H9 (cell line): ENCODE results near the gene SSBP2. TPM values are rescaled to one million over a fixed set of nuclear protein-coding genes. Genes with fewer than 3 reads are reported as not detected.

Experiments
- DNase-seq: peaks from one replicate; pipeline ENCODE4 v3.0.0-alpha.2; 2017
- H2AFZ ChIP-seq: one replicate; pipeline ENCODE4 v1.6.1; 2013; ENCODE audit warnings: mild to moderate bottlenecking, low read length, control low read depth, moderate library complexity
- H2AK5ac ChIP-seq: 2 replicates; pipeline ENCODE4 v1.6.1; 2013; ENCODE audit warnings: low read length, control low read depth, mixed read lengths; ENCODE audit not compliant: insufficient read length
- H2BK120ac ChIP-seq: one replicate; pipeline ENCODE4 v1.6.1; 2013; ENCODE audit warnings: low read depth, mild to moderate bottlenecking, low read length, control low read depth, inconsistent platforms; ENCODE audit not compliant: poor library complexity, severe bottlenecking
- H2BK12ac ChIP-seq: 2 replicates; pipeline ENCODE4 v1.6.1; 2013; ENCODE audit warnings: low read length, control low read depth, mixed read lengths, low read depth; ENCODE audit not compliant: insufficient read length
- H2BK15ac ChIP-seq: 2 replicates; pipeline ENCODE4 v1.6.1; 2013; ENCODE audit warnings: low read depth, low read length, control low read depth
- H2BK20ac ChIP-seq: one replicate; pipeline ENCODE4 v1.6.1; 2013; ENCODE audit warnings: low read depth, mild to moderate bottlenecking, low read length, control low read depth, inconsistent platforms; ENCODE audit not compliant: poor library complexity, severe bottlenecking
- H2BK5ac ChIP-seq: 2 replicates; pipeline ENCODE4 v1.6.1; 2013; ENCODE audit warnings: low read length, control low read depth, mixed read lengths; ENCODE audit not compliant: insufficient read length
- H3K14ac ChIP-seq: 2 replicates; pipeline ENCODE4 v1.6.1; 2013; ENCODE audit warnings: low read length, control low read depth; ENCODE audit not compliant: insufficient read depth
- H3K18ac ChIP-seq: 2 replicates; pipeline ENCODE4 v1.6.1; 2013; ENCODE audit warnings: low read depth, mild to moderate bottlenecking, mixed read lengths, low read length, control low read depth; ENCODE audit not compliant: insufficient read length
- H3K23ac ChIP-seq: 2 replicates; pipeline ENCODE4 v1.6.1; 2013; ENCODE audit warnings: low read length, control low read depth, mixed read lengths, low read depth; ENCODE audit not compliant: insufficient read length
- H3K23me2 ChIP-seq: 2 replicates; pipeline ENCODE4 v1.6.1; 2013; ENCODE audit warnings: low read depth, mild to moderate bottlenecking, mixed read lengths, low read length, control low read depth; ENCODE audit not compliant: insufficient read length, poor library complexity, severe bottlenecking
- H3K27ac ChIP-seq: 2 replicates; pipeline ENCODE4 v1.5.1; 2013; ENCODE audit warnings: low read length, control low read depth, mixed read lengths, low read depth; ENCODE audit not compliant: insufficient read length
- H3K27me3 ChIP-seq: 2 replicates; pipeline ENCODE4 v1.6.1; 2013; ENCODE audit warnings: low read length, control low read depth, inconsistent platforms; ENCODE audit not compliant: insufficient read depth
- H3K4ac ChIP-seq: 2 replicates; pipeline ENCODE4 v1.6.1; 2013; ENCODE audit warnings: low read depth, mild to moderate bottlenecking, control low read depth, inconsistent platforms, low read length, moderate library complexity
- H3K4me1 ChIP-seq: 2 replicates; pipeline ENCODE4 v1.6.1; 2013; ENCODE audit warnings: low read length, control low read depth, inconsistent platforms; ENCODE audit not compliant: insufficient read depth
- H3K4me2 ChIP-seq: 2 replicates; pipeline ENCODE4 v1.6.1; 2013; ENCODE audit warnings: low read length, control low read depth, mixed read lengths; ENCODE audit not compliant: insufficient read length, insufficient read depth
- H3K56ac ChIP-seq: 2 replicates; pipeline ENCODE4 v1.6.1; 2013; ENCODE audit warnings: low read depth, mild to moderate bottlenecking, mixed read lengths, low read length, control low read depth; ENCODE audit not compliant: insufficient read length
- H3K79me1 ChIP-seq: 2 replicates; pipeline ENCODE4 v1.6.1; 2013; ENCODE audit warnings: low read depth, mild to moderate bottlenecking, moderate library complexity, low read length, control low read depth, inconsistent platforms; ENCODE audit not compliant: insufficient read depth, poor library complexity, severe bottlenecking
- H3K79me2 ChIP-seq: 2 replicates; pipeline ENCODE4 v1.6.1; 2013; ENCODE audit warnings: low read length, control low read depth, inconsistent platforms; ENCODE audit not compliant: insufficient read depth
- H3K9ac ChIP-seq: 2 replicates; pipeline ENCODE4 v1.6.1; 2013; ENCODE audit warnings: low read length, control low read depth, mixed read lengths; ENCODE audit not compliant: insufficient read length; ENCODE audit errors: extremely low read depth
- H3K9me3 ChIP-seq: one replicate; pipeline ENCODE4 v1.6.1; 2013; ENCODE audit warnings: low read depth, low read length, inconsistent platforms; ENCODE audit not compliant: control insufficient read depth
- H3T11ph ChIP-seq: one replicate; pipeline ENCODE4 v1.6.1; 2013; ENCODE audit warnings: mild to moderate bottlenecking, low read length, control low read depth, inconsistent platforms
- H4K20me1 ChIP-seq: one replicate; pipeline ENCODE4 v1.6.1; 2013; ENCODE audit not compliant: control insufficient read depth, insufficient read length, insufficient read depth
- H4K5ac ChIP-seq: 2 replicates; pipeline ENCODE4 v1.6.1; 2013; ENCODE audit warnings: low read depth, mild to moderate bottlenecking, mixed read lengths, low read length, control low read depth; ENCODE audit not compliant: insufficient read length
- H4K8ac ChIP-seq: replicated peaks from 2 replicates; pipeline ENCODE4 v1.6.1; 2013; ENCODE audit warnings: low read length, control low read depth, mixed read lengths, low read depth; ENCODE audit not compliant: insufficient read length
- H4K91ac ChIP-seq: 2 replicates; pipeline ENCODE4 v1.6.1; 2013; ENCODE audit warnings: low read depth, mild to moderate bottlenecking, moderate library complexity, mixed read lengths, low read length, control low read depth; ENCODE audit not compliant: insufficient read length
- H3K27ac Mint-ChIP-seq, 3 experiments: 2 replicates in 2 of 3; 3 replicates in 1 of 3; pipeline ENCODE4 v1.8.0; 2020 to 2021; ENCODE audit warnings: mixed read lengths in 3 of 3, mild to moderate bottlenecking in 1 of 3, moderate library complexity in 1 of 3
- H3K27me3 Mint-ChIP-seq: 2 replicates; pipeline ENCODE4 v1.8.0; 2021; ENCODE audit warnings: low read depth, mild to moderate bottlenecking, moderate library complexity, mixed read lengths
- H3K36me3 Mint-ChIP-seq, 3 experiments: 2 replicates in 2 of 3; 3 replicates in 1 of 3; pipeline ENCODE4 v1.8.0; 2020 to 2021; ENCODE audit warnings: low read depth in 3 of 3, mixed read lengths in 3 of 3; ENCODE audit not compliant: insufficient read depth in 1 of 3
- H3K4me1 Mint-ChIP-seq, 2 experiments: 2 replicates each; pipeline ENCODE4 v1.8.0; 2020; ENCODE audit warnings: mixed read lengths in 2 of 2
- H3K4me3 Mint-ChIP-seq, 2 experiments: 2 replicates in 1 of 2; 3 replicates in 1 of 2; pipeline ENCODE4 v1.8.0; 2020 to 2021; ENCODE audit warnings: mild to moderate bottlenecking in 2 of 2, mixed read lengths in 2 of 2, moderate library complexity in 1 of 2
- H3K9me3 Mint-ChIP-seq, 2 experiments: 2 replicates in 1 of 2; 3 replicates in 1 of 2; pipeline ENCODE4 v1.8.0; 2020; ENCODE audit warnings: mild to moderate bottlenecking in 2 of 2, mixed read lengths in 2 of 2, moderate library complexity in 1 of 2
- CTCF ChIP-seq: fragments of 200-600 bp; sonication (generic); conservative IDR thresholded peaks from 3 replicates; pipeline ENCODE4 v1.8.0; 2021; ENCODE audit warnings: antibody characterized with exemption, mild to moderate bottlenecking
- WGBS: extraction: QIAGEN DNeasy Blood & Tissue Kit; methylation state at CpG from one replicate; pipeline ENCODE4 v1.1.7; 2013; ENCODE audit warnings: missing lambda C conversion rate, low lambda C conversion rate, mixed read lengths; ENCODE audit not compliant: insufficient read length; ENCODE audit errors: extremely low coverage; 5-methylcytosine and 5-hydroxymethylcytosine counted together
- total RNA-seq: library from RNA; stranded (reverse); gene quantifications from 2 replicates; pipeline ENCODE4 v1.2.1, GENCODE V29; 2021

Gene SSBP2
- total RNA-seq, 1 experiment from 2014 or later = 35.6 TPM

GRCh38 chr5:81754621-81755020 lies 3.7 kb upstream of the SSBP2 start:
- H2AK5ac ChIP-seq = no peak overlapping the region
- H3K18ac ChIP-seq = no peak overlapping the region
- no peaks in the 10 kb centered on the region for H3K36me3 Mint-ChIP-seq
- no peak overlapping the region for H2BK15ac ChIP-seq
- no peak overlapping the region for H2BK12ac ChIP-seq
- H3K4me2 ChIP-seq = no peak overlapping the region
- no peak overlapping the region for H3K4me3 Mint-ChIP-seq
- no peak overlapping the region for H2BK5ac ChIP-seq
- no peaks in the 10 kb centered on the region for H3K9me3 Mint-ChIP-seq
- H3K9ac ChIP-seq = no peak overlapping the region
- no peaks in the 10 kb centered on the region for H3K79me1 ChIP-seq
- H3K23ac ChIP-seq = no peak overlapping the region
- no peak overlapping the region for H3K56ac ChIP-seq
- H3K4me1 Mint-ChIP-seq = peaks cover 61 to 62% of the 10 kb centered on the region in 2 experiments
- no peaks in the 10 kb centered on the region for H3K79me2 ChIP-seq
- no peaks in the 10 kb centered on the region for H4K20me1 ChIP-seq
- peak overlapping the region; percentile 2 to 16 (median 3); a peak in 2 of 7 replicates for H3K27ac Mint-ChIP-seq
- no peak overlapping the region for H2AFZ ChIP-seq
- H3K27me3 Mint-ChIP-seq = peaks cover 3% of the 10 kb centered on the region
- no peak overlapping the region for H4K91ac ChIP-seq
- no peak overlapping the region for H3K14ac ChIP-seq
- peaks cover 11% of the 10 kb centered on the region; the same call in 1 of the 2 replicates for H3K4me1 ChIP-seq
- no peak overlapping the region for H2BK20ac ChIP-seq
- H4K8ac ChIP-seq = no peak overlapping the region
- H3K27ac ChIP-seq = no peak overlapping the region
- H3K27me3 ChIP-seq = no peaks in the 10 kb centered on the region
- peaks cover 7% of the 10 kb centered on the region for H3K23me2 ChIP-seq
- no CpG with 5 or more reads among the region's 2 CpGs for WGBS
- H4K5ac ChIP-seq = no peak overlapping the region
- H3K4ac ChIP-seq = no peak overlapping the region
- H2BK120ac ChIP-seq = no peak overlapping the region
- H3K9me3 ChIP-seq = no peaks in the 10 kb centered on the region
- no peak for DNase-seq
- no peak for TF ChIP-seq CTCF
- H3T11ph ChIP-seq = no peak overlapping the region
